Vagina (tissue), 2 donors: ENCODE data around the gene FXR2. TPM values are rescaled to one million over a fixed set of nuclear protein-coding genes. Genes with fewer than 3 reads are reported as not detected.

Experiments
- DNase-seq, 2 donors: peaks; one replicate each; pipeline ENCODE4 v3.0.0-alpha.2; 2017; ENCODE audit errors: extremely low spot score in 2 of 2
- H3K27ac ChIP-seq: fragments of 200-600 bp; sonication (generic); one replicate; pipeline ENCODE4 v1.5.1; 2019
- H3K27me3 ChIP-seq: fragments of 200-600 bp; sonication (generic); one replicate; pipeline ENCODE4 v1.5.1; 2019
- H3K36me3 ChIP-seq, 2 donors: fragments of 200-600 bp; sonication (generic); one replicate each; pipeline ENCODE4 v1.5.1; 2017 to 2019
- H3K4me1 ChIP-seq: fragments of 200-600 bp; sonication (generic); one replicate; pipeline ENCODE4 v1.5.1; 2019
- H3K4me3 ChIP-seq, 2 donors: fragments of 200-600 bp; sonication (generic); 1 replicate in 1 of 2; 2 replicates in 1 of 2; pipeline ENCODE4 v1.5.1; 2016 to 2019
- H3K9me3 ChIP-seq: fragments of 200-600 bp; sonication (generic); one replicate; pipeline ENCODE4 v1.5.1; 2019
- CTCF ChIP-seq, 3 experiments: fragments of 450-650 bp in 2 of 3; fragments of 200-600 bp in 1 of 3; sonication (generic) in 1 of 3; IDR thresholded peaks; one replicate each; pipeline ENCODE4 v1.5.1; 2017 to 2019; ENCODE audit warnings: antibody characterized with exemption in 3 of 3, mild to moderate bottlenecking in 2 of 3, moderate library complexity in 2 of 3
- POLR2A ChIP-seq, 2 donors: fragments of 450-650 bp; IDR thresholded peaks; one replicate each; pipeline ENCODE4 v1.6.1; 2017; ENCODE audit warnings: antibody characterized with exemption in 2 of 2, mild to moderate bottlenecking in 2 of 2, moderate library complexity in 2 of 2
- POLR2AphosphoS5 ChIP-seq, 2 donors: sonication (generic); formaldehyde crosslinking; IDR thresholded peaks; one replicate each; pipeline ENCODE4 v1.9.0; 2017; ENCODE audit warnings: antibody characterized with exemption in 2 of 2, mild to moderate bottlenecking in 2 of 2, low read depth in 1 of 2; ENCODE audit not compliant: insufficient read depth in 1 of 2
- intact Hi-C: fragments of 100-400 bp; cut with DNase I; formaldehyde crosslinking; loops from one replicate; pipeline ENCODE4 v1.15.1; 2023
- total RNA-seq: library from RNA; depleted of rRNA; stranded (reverse); fragments of >200 nt; gene quantifications from one replicate; pipeline ENCODE4 v1.2.3, GENCODE V29; 2016

The FXR2 gene
- total RNA-seq, 1 donor from 2014 or later = 36.1 TPM

DNA sequence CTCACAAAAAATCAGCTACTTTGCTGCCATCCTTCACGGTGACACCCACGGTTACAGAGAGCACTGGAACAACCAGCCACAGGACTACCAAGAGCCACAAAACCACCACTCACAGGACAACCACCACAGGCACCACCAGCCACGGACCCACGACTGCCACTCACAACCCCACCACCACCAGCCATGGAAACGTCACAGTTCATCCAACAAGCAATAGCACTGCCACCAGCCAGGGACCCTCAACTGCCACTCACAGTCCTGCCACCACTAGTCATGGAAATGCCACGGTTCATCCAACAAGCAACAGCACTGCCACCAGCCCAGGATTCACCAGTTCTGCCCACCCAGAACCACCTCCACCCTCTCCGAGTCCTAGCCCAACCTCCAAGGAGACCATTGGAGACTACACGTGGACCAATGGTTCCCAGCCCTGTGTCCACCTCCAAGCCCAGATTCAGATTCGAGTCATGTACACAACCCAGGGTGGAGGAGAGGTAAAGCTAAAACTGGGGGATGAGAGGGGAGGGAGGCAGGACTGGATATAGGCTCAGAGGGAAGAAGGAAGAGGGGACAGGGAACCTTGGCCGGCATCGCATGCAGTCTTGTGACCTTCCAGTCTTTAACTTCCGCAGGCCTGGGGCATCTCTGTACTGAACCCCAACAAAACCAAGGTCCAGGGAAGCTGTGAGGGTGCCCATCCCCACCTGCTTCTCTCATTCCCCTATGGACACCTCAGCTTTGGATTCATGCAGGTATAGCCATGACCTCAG, 34.7 kb downstream of the FXR2 start:
- peaks cover 6 to 40% of the 10 kb centered on the region in 2 donors for H3K36me3 ChIP-seq

GRCh38 chr17:7579001-7579833, 35.5 kb downstream of the FXR2 start, which contains the start of gene CD68:
CD68 (plus strand) TSS chr17:7579638; CDS start chr17:7579678, 40 bp downstream.
- peaks cover 6 to 48% of the 10 kb centered on the region in 2 donors for H3K36me3 ChIP-seq
- TF ChIP-seq POLR2AphosphoS5 (IDR thresholded peaks at IDR 0.05; ENCODE audit: insufficient read depth in 1 of 2, low read depth in 1 of 2) (peak; percentile 84 to 86), POLR2A (IDR thresholded peaks at IDR 0.05) (peak in 1 of 2 donors; percentile 65), CTCF (IDR thresholded peaks at IDR 0.05) (no peak)
- H3K9me3 ChIP-seq = no peaks in the 10 kb centered on the region
- peaks cover 73% of the 10 kb centered on the region for H3K4me1 ChIP-seq
- peak in 1 of 2 donors; percentile 90 for DNase-seq
- intact Hi-C loops = loop anchor here (5.0 kb wide), 1 partner anchor 263 kb away; no protein-coding TSS in a partner anchor
- peak within 1 kb of the TSS; percentile 97 for H3K27ac ChIP-seq
- H3K27me3 ChIP-seq = no peaks in the 10 kb centered on the region
- H3K4me3 ChIP-seq = peak within 1 kb of the TSS; percentile 25 to 28

More for the DNA sequence above, 34.7 kb downstream of the FXR2 start:
- Histone ChIP-seq H3K27ac (peak overlapping the region; percentile 97), H3K9me3 (no peaks in the 10 kb centered on the region), H3K4me1 (peaks cover 73% of the 10 kb centered on the region), H3K4me3 (peak overlapping the region; percentile 25 to 28), H3K27me3 (no peaks in the 10 kb centered on the region)
- DNase-seq = no peak
- TF ChIP-seq POLR2AphosphoS5 (IDR thresholded peaks at IDR 0.05; ENCODE audit: insufficient read depth in 1 of 2, low read depth in 1 of 2) (no peak), POLR2A (IDR thresholded peaks at IDR 0.05) (no peak), CTCF (IDR thresholded peaks at IDR 0.05) (no peak)
- intact Hi-C loops = loop anchor here (5.0 kb wide), 1 partner anchor 262 kb away; no protein-coding TSS in a partner anchor

DNA sequence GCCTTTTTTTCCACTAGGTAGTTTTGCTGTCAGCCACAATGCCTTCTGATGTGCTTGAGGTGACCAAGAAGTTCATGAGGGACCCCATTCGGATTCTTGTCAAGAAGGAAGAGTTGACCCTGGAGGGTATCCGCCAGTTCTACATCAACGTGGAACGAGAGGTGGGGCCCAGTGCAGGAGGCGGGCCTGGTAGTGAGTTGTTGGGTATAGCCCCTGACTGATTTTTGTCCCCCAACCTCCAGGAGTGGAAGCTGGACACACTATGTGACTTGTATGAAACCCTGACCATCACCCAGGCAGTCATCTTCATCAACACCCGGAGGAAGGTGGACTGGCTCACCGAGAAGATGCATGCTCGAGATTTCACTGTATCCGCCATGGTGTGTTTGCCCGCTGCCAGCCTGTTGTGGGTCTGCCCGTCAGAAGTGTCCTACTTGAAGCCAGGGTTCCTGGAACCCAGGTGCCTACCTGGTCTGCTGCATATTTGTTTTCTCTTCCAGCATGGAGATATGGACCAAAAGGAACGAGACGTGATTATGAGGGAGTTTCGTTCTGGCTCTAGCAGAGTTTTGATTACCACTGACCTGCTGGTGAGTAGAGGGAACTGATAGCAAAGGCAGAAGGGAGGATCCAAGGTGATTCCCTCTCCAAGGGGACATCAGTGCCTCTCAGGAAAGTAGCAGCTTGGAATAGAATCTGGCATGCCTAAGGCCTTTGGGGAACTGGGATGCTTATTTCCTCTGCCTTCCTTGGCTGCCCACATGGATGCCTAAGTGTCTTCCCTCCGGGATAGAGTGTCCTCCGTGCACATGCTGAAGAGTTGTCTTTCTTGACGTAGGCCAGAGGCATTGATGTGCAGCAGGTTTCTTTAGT, 37.1 kb downstream of the FXR2 start:
- DNase-seq = peak in 1 of 2 donors; percentile 85
- intact Hi-C loops = loop anchor here (5.0 kb wide), 1 partner anchor 265 kb away; no protein-coding TSS in a partner anchor
- Histone ChIP-seq H3K27ac (peak overlapping the region; percentile 97), H3K27me3 (no peaks in the 10 kb centered on the region), H3K9me3 (no peaks in the 10 kb centered on the region), H3K4me1 (peaks cover 68% of the 10 kb centered on the region), H3K4me3 (no peak overlapping the region), H3K36me3 (peaks cover 6 to 52% of the 10 kb centered on the region in 2 donors)
- TF ChIP-seq POLR2A (IDR thresholded peaks at IDR 0.05) (no peak), POLR2AphosphoS5 (IDR thresholded peaks at IDR 0.05; ENCODE audit: insufficient read depth in 1 of 2, low read depth in 1 of 2) (no peak), CTCF (IDR thresholded peaks at IDR 0.05) (no peak)

DNA sequence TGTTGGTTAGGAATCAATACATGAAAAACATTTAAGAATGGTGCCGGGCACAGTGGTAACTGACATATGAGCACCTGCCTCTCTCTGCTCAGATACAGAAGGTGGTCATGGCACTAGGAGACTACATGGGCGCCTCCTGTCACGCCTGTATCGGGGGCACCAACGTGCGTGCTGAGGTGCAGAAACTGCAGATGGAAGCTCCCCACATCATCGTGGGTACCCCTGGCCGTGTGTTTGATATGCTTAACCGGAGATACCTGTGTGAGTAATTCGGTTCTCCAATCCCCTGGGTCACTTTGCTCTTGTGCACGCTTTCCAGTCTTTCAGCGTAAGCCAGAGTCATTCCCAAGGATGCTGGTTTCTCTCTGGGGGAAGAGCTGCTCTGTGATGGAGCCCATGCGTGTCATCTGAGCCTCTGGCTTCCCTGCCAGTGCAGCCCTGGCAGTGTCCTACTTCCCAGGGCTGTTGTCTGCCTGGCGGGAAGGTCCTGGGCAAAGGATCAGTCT, 38.2 kb downstream of the FXR2 start:
- no peak overlapping the region for H3K4me3 ChIP-seq
- peaks cover 6 to 52% of the 10 kb centered on the region in 2 donors for H3K36me3 ChIP-seq
- peaks cover 62% of the 10 kb centered on the region for H3K4me1 ChIP-seq
- no peak overlapping the region for H3K27ac ChIP-seq
- TF ChIP-seq POLR2A (IDR thresholded peaks at IDR 0.05) = no peak
- no peak for TF ChIP-seq CTCF (IDR thresholded peaks at IDR 0.05)
- no peak for TF ChIP-seq POLR2AphosphoS5 (IDR thresholded peaks at IDR 0.05; ENCODE audit: insufficient read depth in 1 of 2, low read depth in 1 of 2)
- intact Hi-C loops = loop anchor here (5.0 kb wide), 1 partner anchor 266 kb away; no protein-coding TSS in a partner anchor
- no peaks in the 10 kb centered on the region for H3K27me3 ChIP-seq
- no peaks in the 10 kb centered on the region for H3K9me3 ChIP-seq
- peak in 1 of 2 donors; percentile 81 for DNase-seq
